Measurements from ENCODE around the gene RCAN3. TPM values are rescaled to one million over a fixed set of nuclear protein-coding genes. Genes with fewer than 3 reads are reported as not detected.

Gene RCAN3
- total RNA-seq, 1 experiment from 2014 or later = 16.7 TPM

Other genes starting within 250 kb of the RCAN3 start
- 1.5 and 2.6 TPM in 2 replicates for gene GRHL3, start 183.5 kb upstream of the RCAN3 start, total RNA-seq (2014; rRNA removed; shearing (Covaris generic))
- gene STPG1, start 89.1 kb upstream of the RCAN3 start, total RNA-seq (2014; rRNA removed; shearing (Covaris generic)) = 7.1 and 17.8 TPM in 2 replicates
- gene NIPAL3, start 87.0 kb upstream of the RCAN3 start, total RNA-seq (2014; rRNA removed; shearing (Covaris generic)) = 9.0 and 12.3 TPM in 2 replicates
- gene NCMAP, start 53.3 kb downstream of the RCAN3 start, total RNA-seq (2014; rRNA removed; shearing (Covaris generic)) = not detected in 2 replicates
- gene SRRM1, start 140.5 kb downstream of the RCAN3 start, total RNA-seq (2014; rRNA removed; shearing (Covaris generic)) = 29.3 and 30.7 TPM in 2 replicates
- gene CLIC4, start 242.6 kb downstream of the RCAN3 start, total RNA-seq (2014; rRNA removed; shearing (Covaris generic)) = 111 and 171 TPM in 2 replicates